Neural cell (in vitro differentiated cells): ENCODE data around the gene KCNQ5. TPM values are rescaled to one million over a fixed set of nuclear protein-coding genes. Genes with fewer than 3 reads are reported as not detected.

ENCODE experiments used
- H2AFZ ChIP-seq: fragments of 200-600, 300-800 bp; sonication (generic), shearing (Covaris generic); 2 replicates; pipeline ENCODE4 v1.6.0; 2014; ENCODE audit warnings: low read depth, mild to moderate bottlenecking, antibody characterized with exemption, low read length, moderate library complexity
- H3F3A ChIP-seq: fragments of 200-600 bp; shearing (Covaris generic); 2 replicates; pipeline ENCODE4 v1.6.1; 2016; ENCODE audit warnings: mild to moderate bottlenecking, moderate library complexity, mixed read lengths, antibody characterized with exemption, low read length; ENCODE audit not compliant: insufficient read depth, poor library complexity, severe bottlenecking
- H3K27ac ChIP-seq: fragments of 200-600, 300-800 bp; sonication (generic), shearing (Covaris generic); 2 replicates; pipeline ENCODE4 v1.5.1; 2014; ENCODE audit warnings: mild to moderate bottlenecking, low read length, moderate library complexity
- H3K27me3 ChIP-seq: fragments of 300-800, 200-600 bp; sonication (generic), shearing (Covaris generic); 2 replicates; pipeline ENCODE4 v1.6.0; 2014; ENCODE audit warnings: mild to moderate bottlenecking, low read depth, low read length, moderate library complexity; ENCODE audit not compliant: insufficient read depth
- H3K36me3 ChIP-seq: fragments of 300-800, 200-600 bp; sonication (generic), shearing (Covaris generic); 2 replicates; pipeline ENCODE4 v1.5.1; 2014; ENCODE audit warnings: mild to moderate bottlenecking, antibody characterized with exemption, low read length, moderate library complexity; ENCODE audit not compliant: insufficient read depth
- H3K4me2 ChIP-seq: fragments of 300-800, 200-600 bp; sonication (generic), shearing (Covaris generic); 2 replicates; pipeline ENCODE4 v1.6.0; 2014; ENCODE audit warnings: mild to moderate bottlenecking, low read length
- H3K4me3 ChIP-seq: fragments of 300-800, 200-600 bp; sonication (generic), shearing (Covaris generic); 2 replicates; pipeline ENCODE4 v1.5.1; 2014; ENCODE audit warnings: mild to moderate bottlenecking, low read length, moderate library complexity
- H3K79me2 ChIP-seq: fragments of 200-600 bp; shearing (Covaris generic); replicated peaks from 2 replicates; pipeline ENCODE4 v1.6.0; 2014; ENCODE audit warnings: mild to moderate bottlenecking, low read length, moderate library complexity; ENCODE audit not compliant: insufficient read depth
- H3K9ac ChIP-seq: fragments of 300-800, 200-600 bp; sonication (generic), shearing (Covaris generic); 2 replicates; pipeline ENCODE4 v1.6.1; 2016; ENCODE audit warnings: mild to moderate bottlenecking, low read length, mixed read lengths
- H3K9me2 ChIP-seq: fragments of 200-600 bp; shearing (Covaris generic); 2 replicates; pipeline ENCODE4 v1.6.1; 2016; ENCODE audit warnings: mild to moderate bottlenecking, low read length, mixed read lengths; ENCODE audit not compliant: insufficient read depth
- H3K9me3 ChIP-seq: fragments of 200-600, 300-800 bp; sonication (generic), shearing (Covaris generic); 2 replicates; pipeline ENCODE4 v1.6.1; 2016; ENCODE audit warnings: mild to moderate bottlenecking, mixed run types, low read length, moderate library complexity, mixed read lengths
- H4K20me1 ChIP-seq: fragments of 200-600 bp; shearing (Covaris generic); 2 replicates; pipeline ENCODE4 v1.6.1; 2016; ENCODE audit warnings: mild to moderate bottlenecking, mixed run types; ENCODE audit not compliant: insufficient read depth
- EP300 ChIP-seq: fragments of 450-650 bp; conservative IDR thresholded peaks from 2 replicates; pipeline ENCODE4 v1.6.1; 2014; ENCODE audit warnings: antibody characterized with exemption, mild to moderate bottlenecking, moderate library complexity; ENCODE audit not compliant: poor library complexity, severe bottlenecking
- EZH2 ChIP-seq: fragments of 200-600, 300-800 bp; shearing (Covaris generic), sonication (generic); IDR thresholded peaks from 2 replicates; pipeline ENCODE4 v1.6.1; 2014; ENCODE audit warnings: antibody characterized with exemption, low read length, borderline replicate concordance, mild to moderate bottlenecking; ENCODE audit not compliant: insufficient read depth, poor library complexity, severe bottlenecking
- MXI1 ChIP-seq: fragments of 450-650 bp; conservative IDR thresholded peaks from 2 replicates; pipeline ENCODE4 v1.6.1; 2014; ENCODE audit warnings: antibody characterized with exemption, mild to moderate bottlenecking; ENCODE audit not compliant: poor library complexity, severe bottlenecking
- polyA plus RNA-seq: library from polyadenylated mRNA; depleted of rRNA; stranded (reverse); fragments of >200 nt; gene quantifications from 2 replicates; pipeline ENCODE4 v1.2.3, GENCODE V29; 2014
- TF ChIP-seq, protein P1 (sequence below): fragments of 450-650 bp; IDR thresholded peaks from 2 replicates; pipeline ENCODE4 v1.5.1; 2014; ENCODE audit warnings: antibody characterized with exemption, mild to moderate bottlenecking, moderate library complexity; ENCODE audit not compliant: poor library complexity, severe bottlenecking
- TF ChIP-seq, protein P2 (sequence below): IDR thresholded peaks from 2 replicates; pipeline ENCODE4 v1.6.1; 2012; ENCODE audit warnings: borderline replicate concordance

The KCNQ5 gene
- polyA plus RNA-seq, 1 donor from 2014 or later, result 0.30 TPM

DNA sequence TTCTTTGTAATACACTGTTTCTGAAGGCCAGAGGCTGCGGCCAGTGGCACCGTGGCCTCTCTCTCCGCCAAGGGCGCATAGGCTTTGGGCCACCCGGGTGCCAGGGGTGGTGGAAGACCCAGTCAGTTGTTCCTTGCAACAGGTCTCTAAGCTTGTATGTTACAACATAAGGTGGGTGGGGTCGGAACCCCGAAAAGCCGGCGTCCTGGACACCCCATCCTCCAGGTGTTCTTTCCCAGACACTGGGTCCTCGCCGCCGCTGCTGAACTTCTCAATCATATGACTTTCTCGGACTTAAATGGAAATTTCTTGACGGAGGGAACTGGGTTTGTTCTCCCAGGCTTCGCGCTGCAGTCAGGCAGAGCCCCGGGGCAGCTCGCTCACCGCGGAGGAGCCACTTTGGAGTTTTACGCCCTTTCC, 983 bp upstream of the KCNQ5 start:
- H3K4me2 ChIP-seq, result no peak overlapping the region
- no peaks in the 10 kb centered on the region for H3K9me2 ChIP-seq
- H3K27ac ChIP-seq, result no peak overlapping the region
- H3K9ac ChIP-seq, result no peak overlapping the region
- H3K79me2 ChIP-seq, result no peaks in the 10 kb centered on the region
- no peak overlapping the region for H2AFZ ChIP-seq
- H3F3A ChIP-seq, result no peaks in the 10 kb centered on the region
- H4K20me1 ChIP-seq, result no peaks in the 10 kb centered on the region
- H3K4me3 ChIP-seq, result peak overlapping the region; percentile 74
- TF ChIP-seq, protein P1, sequence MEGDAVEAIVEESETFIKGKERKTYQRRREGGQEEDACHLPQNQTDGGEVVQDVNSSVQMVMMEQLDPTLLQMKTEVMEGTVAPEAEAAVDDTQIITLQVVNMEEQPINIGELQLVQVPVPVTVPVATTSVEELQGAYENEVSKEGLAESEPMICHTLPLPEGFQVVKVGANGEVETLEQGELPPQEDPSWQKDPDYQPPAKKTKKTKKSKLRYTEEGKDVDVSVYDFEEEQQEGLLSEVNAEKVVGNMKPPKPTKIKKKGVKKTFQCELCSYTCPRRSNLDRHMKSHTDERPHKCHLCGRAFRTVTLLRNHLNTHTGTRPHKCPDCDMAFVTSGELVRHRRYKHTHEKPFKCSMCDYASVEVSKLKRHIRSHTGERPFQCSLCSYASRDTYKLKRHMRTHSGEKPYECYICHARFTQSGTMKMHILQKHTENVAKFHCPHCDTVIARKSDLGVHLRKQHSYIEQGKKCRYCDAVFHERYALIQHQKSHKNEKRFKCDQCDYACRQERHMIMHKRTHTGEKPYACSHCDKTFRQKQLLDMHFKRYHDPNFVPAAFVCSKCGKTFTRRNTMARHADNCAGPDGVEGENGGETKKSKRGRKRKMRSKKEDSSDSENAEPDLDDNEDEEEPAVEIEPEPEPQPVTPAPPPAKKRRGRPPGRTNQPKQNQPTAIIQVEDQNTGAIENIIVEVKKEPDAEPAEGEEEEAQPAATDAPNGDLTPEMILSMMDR, result no peak
- TF ChIP-seq, protein P2, sequence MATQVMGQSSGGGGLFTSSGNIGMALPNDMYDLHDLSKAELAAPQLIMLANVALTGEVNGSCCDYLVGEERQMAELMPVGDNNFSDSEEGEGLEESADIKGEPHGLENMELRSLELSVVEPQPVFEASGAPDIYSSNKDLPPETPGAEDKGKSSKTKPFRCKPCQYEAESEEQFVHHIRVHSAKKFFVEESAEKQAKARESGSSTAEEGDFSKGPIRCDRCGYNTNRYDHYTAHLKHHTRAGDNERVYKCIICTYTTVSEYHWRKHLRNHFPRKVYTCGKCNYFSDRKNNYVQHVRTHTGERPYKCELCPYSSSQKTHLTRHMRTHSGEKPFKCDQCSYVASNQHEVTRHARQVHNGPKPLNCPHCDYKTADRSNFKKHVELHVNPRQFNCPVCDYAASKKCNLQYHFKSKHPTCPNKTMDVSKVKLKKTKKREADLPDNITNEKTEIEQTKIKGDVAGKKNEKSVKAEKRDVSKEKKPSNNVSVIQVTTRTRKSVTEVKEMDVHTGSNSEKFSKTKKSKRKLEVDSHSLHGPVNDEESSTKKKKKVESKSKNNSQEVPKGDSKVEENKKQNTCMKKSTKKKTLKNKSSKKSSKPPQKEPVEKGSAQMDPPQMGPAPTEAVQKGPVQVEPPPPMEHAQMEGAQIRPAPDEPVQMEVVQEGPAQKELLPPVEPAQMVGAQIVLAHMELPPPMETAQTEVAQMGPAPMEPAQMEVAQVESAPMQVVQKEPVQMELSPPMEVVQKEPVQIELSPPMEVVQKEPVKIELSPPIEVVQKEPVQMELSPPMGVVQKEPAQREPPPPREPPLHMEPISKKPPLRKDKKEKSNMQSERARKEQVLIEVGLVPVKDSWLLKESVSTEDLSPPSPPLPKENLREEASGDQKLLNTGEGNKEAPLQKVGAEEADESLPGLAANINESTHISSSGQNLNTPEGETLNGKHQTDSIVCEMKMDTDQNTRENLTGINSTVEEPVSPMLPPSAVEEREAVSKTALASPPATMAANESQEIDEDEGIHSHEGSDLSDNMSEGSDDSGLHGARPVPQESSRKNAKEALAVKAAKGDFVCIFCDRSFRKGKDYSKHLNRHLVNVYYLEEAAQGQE, result no peak
- no peak for TF ChIP-seq EZH2
- no peaks in the 10 kb centered on the region for H3K9me3 ChIP-seq
- H3K36me3 ChIP-seq, result no peaks in the 10 kb centered on the region
- peaks cover 56% of the 10 kb centered on the region for H3K27me3 ChIP-seq

DNA sequence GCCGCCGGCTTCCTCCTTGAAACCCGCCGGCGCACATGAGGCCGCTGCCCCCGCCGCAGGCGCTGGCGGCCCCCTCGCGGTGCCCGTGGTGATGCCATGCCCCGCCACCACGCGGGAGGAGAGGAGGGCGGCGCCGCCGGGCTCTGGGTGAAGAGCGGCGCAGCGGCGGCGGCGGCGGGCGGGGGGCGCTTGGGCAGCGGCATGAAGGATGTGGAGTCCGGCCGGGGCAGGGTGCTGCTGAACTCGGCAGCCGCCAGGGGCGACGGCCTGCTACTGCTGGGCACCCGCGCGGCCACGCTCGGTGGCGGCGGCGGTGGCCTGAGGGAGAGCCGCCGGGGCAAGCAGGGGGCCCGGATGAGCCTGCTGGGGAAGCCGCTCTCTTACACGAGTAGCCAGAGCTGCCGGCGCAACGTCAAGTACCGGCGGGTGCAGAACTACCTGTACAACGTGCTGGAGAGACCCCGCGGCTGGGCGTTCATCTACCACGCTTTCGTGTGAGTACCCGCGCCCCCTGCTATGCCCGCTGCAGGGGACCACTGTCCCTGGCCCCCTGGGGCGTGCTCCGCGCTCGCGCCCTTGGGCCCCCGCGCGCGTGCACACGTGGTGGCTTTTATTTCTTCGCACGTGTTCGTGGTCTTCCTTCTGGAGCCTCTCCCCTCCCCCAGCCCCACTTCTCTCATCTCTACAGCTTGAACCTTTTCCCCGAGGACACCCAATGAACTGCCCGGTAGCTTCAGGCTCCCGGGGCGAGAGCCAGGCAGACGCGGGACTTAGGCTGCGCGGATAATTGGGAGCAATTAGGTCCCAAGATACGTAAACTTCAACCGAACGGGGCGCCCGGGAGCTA, 453 bp downstream of the KCNQ5 start:
- TF ChIP-seq, protein P2, result no peak
- TF ChIP-seq EZH2 (no peak), EP300 (no peak), MXI1 (peak; percentile 94)
- TF ChIP-seq, protein P1, result peak; percentile 51
- peak overlapping the region; percentile 24 for H3K9ac ChIP-seq
- H3F3A ChIP-seq, result no peaks in the 10 kb centered on the region
- no peak overlapping the region for H2AFZ ChIP-seq
- H3K4me3 ChIP-seq, result peak overlapping the region; percentile 74
- peak overlapping the region; percentile 93 for H3K4me2 ChIP-seq
- H3K9me3 ChIP-seq, result no peaks in the 10 kb centered on the region
- no peaks in the 10 kb centered on the region for H4K20me1 ChIP-seq
- H3K27ac ChIP-seq, result no peak overlapping the region
- H3K27me3 ChIP-seq, result peaks cover 56% of the 10 kb centered on the region
- no peaks in the 10 kb centered on the region for H3K36me3 ChIP-seq
- H3K9me2 ChIP-seq, result no peaks in the 10 kb centered on the region
- H3K79me2 ChIP-seq, result no peaks in the 10 kb centered on the region
